Type B pancreatic cell (in vitro differentiated cells): ENCODE measurements around the gene TIE1. TPM values are rescaled to one million over a fixed set of nuclear protein-coding genes. Genes with fewer than 3 reads are reported as not detected.
A peak's percentile ranks its signal among the peaks of the same experiment; 100 is the strongest.

Source experiments
- DNase-seq: peaks from one replicate; pipeline ENCODE4 v3.0.0; 2021; ENCODE audit warnings: mixed read lengths; ENCODE audit not compliant: unreplicated experiment; ENCODE audit errors: extremely low spot score
- H3K27ac Mint-ChIP-seq: 2 replicates; pipeline ENCODE4 v1.8.0; 2021; ENCODE audit warnings: mild to moderate bottlenecking, mixed read lengths
- H3K27me3 Mint-ChIP-seq: 2 replicates; pipeline ENCODE4 v1.8.0; 2021; ENCODE audit warnings: mixed read lengths
- H3K36me3 Mint-ChIP-seq: 2 replicates; pipeline ENCODE4 v1.8.0; 2021; ENCODE audit warnings: mixed read lengths
- H3K4me1 Mint-ChIP-seq: one replicate; pipeline ENCODE4 v1.8.0; 2021; ENCODE audit warnings: mixed read lengths; ENCODE audit not compliant: unreplicated experiment
- H3K4me3 Mint-ChIP-seq: 2 replicates; pipeline ENCODE4 v1.8.0; 2021; ENCODE audit warnings: mild to moderate bottlenecking, mixed read lengths
- H3K9me3 Mint-ChIP-seq: 2 replicates; pipeline ENCODE4 v1.8.0; 2021; ENCODE audit warnings: mixed read lengths
- total RNA-seq: library from RNA; stranded (reverse); gene quantifications from 2 replicates; pipeline ENCODE4 v1.2.1, GENCODE V29; 2021; ENCODE audit warnings: low replicate concordance
- TF ChIP-seq, protein P1 (sequence below): fragments of 200-600 bp; sonication (generic); conservative IDR thresholded peaks from 2 replicates; pipeline ENCODE4 v1.5.0; 2021; ENCODE audit warnings: antibody characterized with exemption, mild to moderate bottlenecking

TIE1 gene
- total RNA-seq, 1 donor from 2014 or later: 1.3 TPM

DNA sequence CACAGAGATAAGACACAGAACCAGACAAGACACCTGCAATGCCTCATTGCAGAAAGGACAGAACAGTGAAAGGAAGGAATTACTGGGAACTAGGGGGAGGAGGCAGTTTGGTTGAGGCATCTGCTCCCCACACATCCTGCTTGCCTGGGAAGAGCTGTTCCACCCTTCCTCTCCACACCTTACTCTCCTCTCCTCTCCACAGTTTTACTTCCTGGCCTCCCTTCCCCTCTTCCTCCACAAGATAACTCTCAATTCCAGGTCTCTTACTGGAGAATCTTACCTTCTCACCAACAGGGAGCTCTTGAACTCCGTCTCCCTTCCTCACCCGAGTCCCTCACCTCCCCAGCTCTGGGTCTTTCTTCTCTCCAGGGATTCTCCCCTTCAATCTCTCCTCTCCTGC lies 64.9 kb downstream of the TIE1 start:
- peak overlapping the region; percentile 90 for H3K4me3 Mint-ChIP-seq
- TF ChIP-seq, protein P1, sequence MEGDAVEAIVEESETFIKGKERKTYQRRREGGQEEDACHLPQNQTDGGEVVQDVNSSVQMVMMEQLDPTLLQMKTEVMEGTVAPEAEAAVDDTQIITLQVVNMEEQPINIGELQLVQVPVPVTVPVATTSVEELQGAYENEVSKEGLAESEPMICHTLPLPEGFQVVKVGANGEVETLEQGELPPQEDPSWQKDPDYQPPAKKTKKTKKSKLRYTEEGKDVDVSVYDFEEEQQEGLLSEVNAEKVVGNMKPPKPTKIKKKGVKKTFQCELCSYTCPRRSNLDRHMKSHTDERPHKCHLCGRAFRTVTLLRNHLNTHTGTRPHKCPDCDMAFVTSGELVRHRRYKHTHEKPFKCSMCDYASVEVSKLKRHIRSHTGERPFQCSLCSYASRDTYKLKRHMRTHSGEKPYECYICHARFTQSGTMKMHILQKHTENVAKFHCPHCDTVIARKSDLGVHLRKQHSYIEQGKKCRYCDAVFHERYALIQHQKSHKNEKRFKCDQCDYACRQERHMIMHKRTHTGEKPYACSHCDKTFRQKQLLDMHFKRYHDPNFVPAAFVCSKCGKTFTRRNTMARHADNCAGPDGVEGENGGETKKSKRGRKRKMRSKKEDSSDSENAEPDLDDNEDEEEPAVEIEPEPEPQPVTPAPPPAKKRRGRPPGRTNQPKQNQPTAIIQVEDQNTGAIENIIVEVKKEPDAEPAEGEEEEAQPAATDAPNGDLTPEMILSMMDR: no peak
- peaks cover 35% of the 10 kb centered on the region for H3K4me1 Mint-ChIP-seq
- H3K9me3 Mint-ChIP-seq: no peaks in the 10 kb centered on the region
- peaks cover 43% of the 10 kb centered on the region for H3K36me3 Mint-ChIP-seq
- no peak for DNase-seq
- peak overlapping the region; percentile 91 for H3K27ac Mint-ChIP-seq
- H3K27me3 Mint-ChIP-seq: no peaks in the 10 kb centered on the region

DNA sequence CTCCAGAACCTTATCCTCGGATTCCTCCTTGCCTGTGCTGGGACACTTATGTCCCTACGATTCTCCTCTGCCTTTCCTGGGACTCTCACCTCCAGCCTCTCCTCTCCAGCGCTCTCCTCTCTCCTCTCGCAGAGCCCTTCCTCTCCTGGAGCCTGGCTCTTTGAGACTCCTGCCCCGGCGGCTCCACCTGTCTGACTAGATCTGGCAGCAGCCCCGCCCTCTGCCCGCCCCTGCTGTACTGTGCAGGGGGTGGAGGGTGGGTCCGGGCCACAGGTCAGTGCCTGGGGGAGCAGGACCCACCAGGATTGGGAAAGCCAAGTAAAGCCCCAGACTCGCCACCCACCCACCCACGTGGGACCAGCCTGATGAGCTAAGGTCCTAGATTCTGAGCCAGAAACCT lies 65.4 kb downstream of the TIE1 start:
- H3K36me3 Mint-ChIP-seq: peaks cover 39% of the 10 kb centered on the region
- no peaks in the 10 kb centered on the region for H3K9me3 Mint-ChIP-seq
- TF ChIP-seq, protein P1: no peak
- peak overlapping the region; percentile 91 for H3K27ac Mint-ChIP-seq
- peak overlapping the region; percentile 90 for H3K4me3 Mint-ChIP-seq
- no peak for DNase-seq
- no peaks in the 10 kb centered on the region for H3K27me3 Mint-ChIP-seq
- H3K4me1 Mint-ChIP-seq: peaks cover 32% of the 10 kb centered on the region

DNA sequence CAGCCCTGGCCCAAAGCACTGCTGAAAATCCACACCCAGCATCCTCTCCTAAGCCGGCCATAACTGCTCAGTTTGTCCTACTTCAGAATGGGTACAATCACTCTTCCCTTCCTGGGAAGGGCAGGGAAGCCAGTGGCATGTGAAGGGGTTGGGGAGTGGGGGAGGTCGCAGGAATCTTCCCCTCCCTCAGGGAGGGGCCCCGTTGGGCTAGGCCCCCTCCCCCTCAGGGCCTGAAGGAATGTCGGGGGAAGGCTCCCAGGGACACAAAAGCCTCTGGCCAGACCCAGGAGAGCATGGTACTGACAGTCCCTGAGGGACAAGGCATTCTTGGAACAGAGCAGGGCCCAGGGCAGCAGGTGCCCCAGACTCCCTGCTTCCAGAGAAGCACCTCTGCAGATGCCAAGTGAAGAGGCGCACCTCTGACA lies 65.8 kb downstream of the TIE1 start:
- no peak for DNase-seq
- peaks cover 28% of the 10 kb centered on the region for H3K4me1 Mint-ChIP-seq
- no peaks in the 10 kb centered on the region for H3K27me3 Mint-ChIP-seq
- peak overlapping the region; percentile 91 for H3K27ac Mint-ChIP-seq
- no peaks in the 10 kb centered on the region for H3K9me3 Mint-ChIP-seq
- TF ChIP-seq, protein P1: no peak
- peak overlapping the region; percentile 90 for H3K4me3 Mint-ChIP-seq
- peaks cover 35% of the 10 kb centered on the region for H3K36me3 Mint-ChIP-seq

DNA sequence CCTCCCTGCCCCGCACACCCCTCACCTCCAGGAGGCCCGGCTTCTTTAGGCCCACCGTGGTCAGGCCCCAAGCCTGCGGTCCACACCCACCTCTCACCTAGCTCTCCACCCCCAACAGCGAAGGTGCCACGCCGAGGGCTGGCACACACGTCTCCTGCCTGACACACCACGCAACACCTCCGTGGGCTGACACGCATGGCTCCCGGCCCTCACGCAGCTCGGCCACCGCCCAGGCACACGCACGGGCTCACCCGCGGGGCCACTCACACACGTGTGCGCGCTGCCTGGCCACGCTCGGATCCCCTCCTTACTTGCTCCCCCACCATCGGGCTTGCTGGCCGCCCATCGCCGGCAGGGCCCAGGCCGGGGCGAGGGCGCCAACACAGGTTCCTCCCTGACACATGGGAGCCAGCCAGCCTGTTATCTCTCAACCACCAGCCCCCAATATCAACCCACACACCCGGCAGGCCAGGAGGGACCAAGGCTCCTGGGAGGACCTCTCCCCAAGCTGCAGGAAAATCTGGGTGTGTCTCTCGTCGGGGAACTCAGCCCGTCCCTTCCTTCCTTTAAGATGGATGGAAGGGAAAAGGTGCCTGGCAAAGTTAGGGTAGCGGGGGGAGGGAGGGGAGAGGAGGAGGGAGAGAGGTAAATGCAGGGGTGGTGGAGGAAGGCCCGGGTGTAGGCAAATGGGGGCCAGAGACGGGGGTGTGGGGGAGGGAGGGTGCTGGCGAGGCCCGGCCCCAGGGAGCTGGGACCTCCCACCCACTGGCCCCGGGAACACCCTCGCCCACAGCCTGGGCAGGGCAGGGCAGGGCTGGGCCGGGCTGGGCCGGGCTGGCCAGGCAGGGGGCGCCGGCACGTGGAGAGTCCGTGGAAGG lies 66.5 kb downstream of the TIE1 start:
- peaks cover 22% of the 10 kb centered on the region for H3K4me1 Mint-ChIP-seq
- DNase-seq: no peak

DNA sequence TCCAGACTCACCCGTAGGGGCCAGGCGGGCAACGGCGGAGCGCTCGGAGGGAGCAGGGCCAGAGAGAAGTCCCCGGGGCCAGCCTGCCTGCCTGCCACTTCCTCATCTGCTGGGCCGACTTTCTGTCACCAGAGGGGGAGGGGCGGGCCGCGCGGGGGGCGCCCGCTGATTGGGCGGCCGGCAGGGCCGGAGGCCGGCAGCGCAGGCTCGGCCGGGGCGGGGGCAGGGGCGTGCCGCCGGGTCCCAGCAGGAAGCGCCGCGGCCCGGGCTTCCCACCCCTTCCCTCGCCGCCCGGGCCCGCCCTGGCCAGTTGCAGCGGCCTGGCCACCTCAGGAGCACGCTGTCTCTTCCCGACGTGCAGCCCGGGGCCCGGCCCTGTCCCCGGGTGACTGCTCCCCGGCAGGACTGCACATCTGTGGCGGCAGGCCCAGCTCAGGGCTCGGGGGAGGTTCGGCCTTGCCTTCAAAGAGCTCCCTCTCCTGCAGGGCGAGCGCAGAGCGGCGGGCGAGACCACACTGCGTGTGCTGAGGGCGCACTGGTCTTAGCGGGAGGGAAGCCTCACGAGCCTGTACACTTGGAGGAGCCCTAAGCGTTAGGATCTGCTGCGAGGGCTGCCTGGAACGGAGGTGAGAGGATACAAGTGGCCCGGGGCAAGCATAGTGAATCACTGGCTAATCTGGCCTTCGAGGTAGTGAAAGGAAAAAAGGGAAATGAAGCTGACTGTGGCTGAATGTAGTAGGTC lies 67.3 kb downstream of the TIE1 start, which contains the start of gene ELOVL1:
Gene ELOVL1 (minus strand): TSS at position 108 of the 742 bp plus-strand sequence. CDS start 2,402 bp downstream, outside the sequence.
- H3K36me3 Mint-ChIP-seq: peaks cover 25% of the 10 kb centered on the region
- DNase-seq: peak; percentile 91
- H3K27me3 Mint-ChIP-seq: no peaks in the 10 kb centered on the region
- H3K27ac Mint-ChIP-seq: peak within 1 kb of the TSS; percentile 91
- peaks cover 22% of the 10 kb centered on the region for H3K4me1 Mint-ChIP-seq
- peak within 1 kb of the TSS; percentile 90 for H3K4me3 Mint-ChIP-seq
- TF ChIP-seq, protein P1: peak; percentile 35
- no peaks in the 10 kb centered on the region for H3K9me3 Mint-ChIP-seq

More for the DNA sequence above, 66.5 kb downstream of the TIE1 start:
- Mint-ChIP-seq H3K9me3 (no peaks in the 10 kb centered on the region), H3K36me3 (peaks cover 28% of the 10 kb centered on the region), H3K4me3 (peak overlapping the region; percentile 90), H3K27me3 (no peaks in the 10 kb centered on the region), H3K27ac (peak overlapping the region; percentile 91)
- TF ChIP-seq, protein P1: no peak
